ENCODE data around the gene SOX6. TPM values are rescaled to one million over a fixed set of nuclear protein-coding genes. Genes with fewer than 3 reads are reported as not detected.
A peak's percentile ranks its signal among the peaks of the same experiment; 100 is the strongest.

The SOX6 gene
- total and polyA plus RNA-seq, 2 donors (not counting 1 experiment from before 2014, with no cell fraction given), result 3.0 to 5.1 TPM

DNA sequence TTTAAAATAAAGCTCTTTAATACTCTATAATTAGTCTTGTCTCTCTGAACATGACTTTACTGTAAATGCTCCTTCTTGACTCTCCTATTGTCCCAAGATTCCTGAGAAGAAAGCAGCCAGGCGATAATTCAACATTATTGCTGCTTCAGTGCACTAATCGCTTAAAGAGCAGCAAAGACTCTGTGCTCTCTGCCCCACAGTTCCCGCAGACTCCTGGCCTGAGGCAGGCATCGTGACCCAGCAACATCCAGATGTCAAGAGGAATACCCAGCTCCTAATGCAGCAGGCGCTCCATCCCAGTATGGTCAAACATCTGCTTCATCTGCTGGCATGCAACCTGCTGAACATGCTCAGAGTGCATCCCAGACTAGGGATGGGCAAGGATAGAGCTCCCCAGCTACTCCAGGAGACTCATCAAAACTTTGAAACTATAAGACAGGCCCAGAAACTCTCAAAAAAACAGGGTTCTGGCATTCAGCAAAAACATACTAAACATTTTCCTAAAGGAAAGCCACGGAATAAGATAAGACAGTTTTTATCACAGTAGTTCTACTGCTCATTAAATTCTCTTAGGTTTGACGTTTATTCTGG is 270.0 kb downstream of the SOX6 start:
- TF ChIP-seq, protein P1, sequence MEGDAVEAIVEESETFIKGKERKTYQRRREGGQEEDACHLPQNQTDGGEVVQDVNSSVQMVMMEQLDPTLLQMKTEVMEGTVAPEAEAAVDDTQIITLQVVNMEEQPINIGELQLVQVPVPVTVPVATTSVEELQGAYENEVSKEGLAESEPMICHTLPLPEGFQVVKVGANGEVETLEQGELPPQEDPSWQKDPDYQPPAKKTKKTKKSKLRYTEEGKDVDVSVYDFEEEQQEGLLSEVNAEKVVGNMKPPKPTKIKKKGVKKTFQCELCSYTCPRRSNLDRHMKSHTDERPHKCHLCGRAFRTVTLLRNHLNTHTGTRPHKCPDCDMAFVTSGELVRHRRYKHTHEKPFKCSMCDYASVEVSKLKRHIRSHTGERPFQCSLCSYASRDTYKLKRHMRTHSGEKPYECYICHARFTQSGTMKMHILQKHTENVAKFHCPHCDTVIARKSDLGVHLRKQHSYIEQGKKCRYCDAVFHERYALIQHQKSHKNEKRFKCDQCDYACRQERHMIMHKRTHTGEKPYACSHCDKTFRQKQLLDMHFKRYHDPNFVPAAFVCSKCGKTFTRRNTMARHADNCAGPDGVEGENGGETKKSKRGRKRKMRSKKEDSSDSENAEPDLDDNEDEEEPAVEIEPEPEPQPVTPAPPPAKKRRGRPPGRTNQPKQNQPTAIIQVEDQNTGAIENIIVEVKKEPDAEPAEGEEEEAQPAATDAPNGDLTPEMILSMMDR (conservative IDR thresholded peaks at IDR 0.05 in 1 of 2, IDR thresholded peaks at IDR 0.05 in 1 of 2; ENCODE audit: low read depth in 1 of 2, low read length in 2 of 2), result no peak
- no peak for TF ChIP-seq EZH2 (IDR thresholded peaks at IDR 0.05; ENCODE audit: low read length, missing control alignments)
- H2AFZ ChIP-seq (ENCODE audit: low read length), result no peak overlapping the region
- H3K9ac ChIP-seq (ENCODE audit: insufficient read depth, low read length), result no peak overlapping the region
- no peaks in the 10 kb centered on the region for H3K4me1 ChIP-seq (ENCODE audit: control insufficient read depth, extremely low read depth, insufficient read depth, low read length)
- no peaks in the 10 kb centered on the region for H3K36me3 ChIP-seq (ENCODE audit: control insufficient read depth, insufficient read depth, low read length)
- H4K20me1 ChIP-seq (ENCODE audit: control insufficient read depth, extremely low read depth, insufficient read depth, low read length), result no peaks in the 10 kb centered on the region
- no peak overlapping the region for H3K4me3 ChIP-seq (replicated peaks in 1 of 4; ENCODE audit: control extremely low read depth in 1 of 4, insufficient read depth in 1 of 4, low read depth in 3 of 4, low read length in 4 of 4)
- H3K79me2 ChIP-seq (ENCODE audit: control insufficient read depth, insufficient read depth, low read length), result no peaks in the 10 kb centered on the region
- DNase-seq (ENCODE audit: low read depth in 2 of 2), result peak in 1 of 2 donors; percentile 45
- H3K27me3 ChIP-seq (ENCODE audit: control insufficient read depth, insufficient read depth, low read length), result no peaks in the 10 kb centered on the region
- no peak overlapping the region for H3K27ac ChIP-seq (ENCODE audit: insufficient read depth, low read length)
- H3K4me2 ChIP-seq (ENCODE audit: extremely low read depth, insufficient read depth, low read length), result no peak overlapping the region
- no peaks in the 10 kb centered on the region for H3K9me3 ChIP-seq (ENCODE audit: control insufficient read depth, insufficient read depth, low read depth, low read length)

DNA sequence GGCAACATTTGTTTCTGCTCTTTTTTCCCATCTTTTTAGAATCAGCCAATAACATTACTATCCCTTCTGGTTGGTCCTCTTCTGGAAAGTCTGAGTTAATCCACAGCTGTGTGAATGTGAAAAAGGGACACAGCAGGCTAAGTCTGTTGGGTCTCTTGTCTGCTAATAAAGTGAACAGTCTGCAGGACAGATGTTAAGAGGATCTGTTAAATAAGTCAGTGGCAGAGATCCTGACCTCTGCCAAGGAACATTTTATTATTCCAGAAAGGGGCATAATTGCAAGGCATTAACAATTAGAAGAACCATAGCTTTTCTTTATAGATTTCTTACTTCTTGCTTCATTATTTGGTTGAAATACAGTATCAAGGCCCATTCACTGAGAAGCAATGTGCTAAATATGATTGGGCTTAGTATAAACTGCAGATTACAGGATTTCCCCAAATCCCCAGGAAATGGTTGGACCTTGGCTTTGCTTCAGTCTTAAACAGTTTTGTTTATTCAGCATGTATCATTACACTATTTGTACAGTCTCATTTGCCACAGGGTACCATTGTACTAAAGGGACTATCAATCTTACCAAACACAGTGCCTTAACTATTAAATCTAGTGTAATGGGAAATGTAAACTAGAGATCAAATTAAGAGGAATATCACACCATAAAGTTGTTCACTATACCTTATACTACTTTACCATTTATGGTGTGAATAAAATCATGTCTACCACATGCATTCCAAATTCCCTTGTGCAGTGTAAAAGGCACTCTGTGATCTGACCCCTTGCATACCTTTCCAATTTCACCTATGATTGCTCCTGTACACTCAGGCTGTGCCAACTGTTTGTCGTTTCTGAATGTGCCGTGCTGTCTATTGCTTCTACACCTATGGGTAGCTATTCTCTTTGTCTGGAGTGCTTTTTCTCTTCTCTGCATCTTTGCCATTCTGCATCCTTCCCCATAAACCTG is 274.0 kb downstream of the SOX6 start:
- peak in 1 of 2 donors; percentile 12 for DNase-seq (ENCODE audit: low read depth in 2 of 2)

More for the DNA sequence above, 274.0 kb downstream of the SOX6 start:
- Histone ChIP-seq H3K4me2 (ENCODE audit: extremely low read depth, insufficient read depth, low read length) (no peak overlapping the region), H3K9ac (ENCODE audit: insufficient read depth, low read length) (no peak overlapping the region), H3K79me2 (ENCODE audit: control insufficient read depth, insufficient read depth, low read length) (no peaks in the 10 kb centered on the region), H3K9me3 (ENCODE audit: control insufficient read depth, insufficient read depth, low read depth, low read length) (no peaks in the 10 kb centered on the region), H3K4me1 (ENCODE audit: control insufficient read depth, extremely low read depth, insufficient read depth, low read length) (no peaks in the 10 kb centered on the region), H3K27me3 (ENCODE audit: control insufficient read depth, insufficient read depth, low read length) (no peaks in the 10 kb centered on the region), H2AFZ (ENCODE audit: low read length) (no peak overlapping the region), H3K36me3 (ENCODE audit: control insufficient read depth, insufficient read depth, low read length) (no peaks in the 10 kb centered on the region), H3K4me3 (replicated peaks in 1 of 4; ENCODE audit: control extremely low read depth in 1 of 4, insufficient read depth in 1 of 4, low read depth in 3 of 4, low read length in 4 of 4) (no peak overlapping the region), H3K27ac (ENCODE audit: insufficient read depth, low read length) (no peak overlapping the region), H4K20me1 (ENCODE audit: control insufficient read depth, extremely low read depth, insufficient read depth, low read length) (no peaks in the 10 kb centered on the region)
- no peak for TF ChIP-seq EZH2 (IDR thresholded peaks at IDR 0.05; ENCODE audit: low read length, missing control alignments)
- TF ChIP-seq, protein P1 (conservative IDR thresholded peaks at IDR 0.05 in 1 of 2, IDR thresholded peaks at IDR 0.05 in 1 of 2; ENCODE audit: low read depth in 1 of 2, low read length in 2 of 2), result no peak

Measured in fibroblast of lung (primary cell).